ENCODE results near the gene RABAC1. TPM values are rescaled to one million over a fixed set of nuclear protein-coding genes. Genes with fewer than 3 reads are reported as not detected.

RABAC1 gene
- total and polyA plus RNA-seq, 2 donors from 2014 or later, result 146 to 333 TPM

DNA sequence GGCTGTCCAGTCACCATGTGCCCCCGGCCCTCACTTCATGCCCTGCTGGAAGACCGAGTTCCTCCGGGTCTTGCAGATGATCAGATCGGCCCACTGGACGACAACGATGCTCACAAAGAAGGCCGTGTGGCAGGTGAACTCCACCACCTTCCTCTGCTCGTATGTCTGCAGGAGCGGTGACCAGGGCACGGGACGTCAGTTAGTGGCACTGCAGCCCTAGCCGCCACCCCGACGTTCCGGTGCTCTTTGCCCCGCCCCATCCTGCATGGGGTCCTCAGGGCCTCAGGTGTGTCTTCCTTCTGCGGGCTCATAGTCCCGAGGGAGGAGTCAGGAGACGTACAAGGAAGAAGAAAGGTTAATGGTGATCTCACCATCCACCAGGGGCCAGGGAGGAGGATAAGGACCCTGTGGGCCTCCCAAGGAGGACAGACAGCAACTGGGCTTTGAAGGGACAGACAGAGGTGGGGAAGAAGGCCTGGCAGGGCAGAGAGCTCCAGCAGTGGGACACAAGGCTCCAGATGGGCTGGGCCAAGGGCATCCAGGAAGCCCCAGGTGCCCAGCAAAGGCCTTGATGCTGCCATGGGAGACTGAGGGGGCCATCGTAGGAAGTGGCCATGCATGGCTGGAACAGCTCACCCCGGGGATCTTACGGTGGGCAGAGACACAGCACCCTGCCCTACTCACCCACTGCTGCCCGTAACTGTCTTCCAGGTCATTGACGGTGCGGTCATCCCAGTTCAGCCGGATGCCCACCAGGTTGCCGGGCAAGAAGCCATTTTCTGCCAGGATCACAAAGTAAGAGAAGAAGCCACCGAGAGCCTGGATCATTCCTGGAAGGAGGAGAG lies 9.9 kb upstream of the RABAC1 start:
- Histone ChIP-seq H3K9ac (ENCODE audit: low read length in 3 of 3) (no peak overlapping the region), H3K4me3 (ENCODE audit: low read length in 3 of 3) (no peak overlapping the region), H3K36me3 (ENCODE audit: control insufficient read depth in 2 of 3, insufficient read depth in 3 of 3, low read length in 3 of 3) (no peaks in the 10 kb centered on the region), H3K9me3 (ENCODE audit: control insufficient read depth in 2 of 3, insufficient read depth in 1 of 3, low read length in 3 of 3) (no peaks in the 10 kb centered on the region), H3K27me3 (ENCODE audit: control insufficient read depth, insufficient read depth, low read length) (no peaks in the 10 kb centered on the region), H3K4me1 (ENCODE audit: control insufficient read depth in 2 of 3, insufficient read depth in 2 of 3, low read depth in 1 of 3, low read length in 3 of 3) (no peaks in the 10 kb centered on the region), H3K27ac (ENCODE audit: low read depth in 2 of 2, low read length in 2 of 2) (no peak overlapping the region)
- FAIRE-seq, result no peak
- TF ChIP-seq, protein P1, sequence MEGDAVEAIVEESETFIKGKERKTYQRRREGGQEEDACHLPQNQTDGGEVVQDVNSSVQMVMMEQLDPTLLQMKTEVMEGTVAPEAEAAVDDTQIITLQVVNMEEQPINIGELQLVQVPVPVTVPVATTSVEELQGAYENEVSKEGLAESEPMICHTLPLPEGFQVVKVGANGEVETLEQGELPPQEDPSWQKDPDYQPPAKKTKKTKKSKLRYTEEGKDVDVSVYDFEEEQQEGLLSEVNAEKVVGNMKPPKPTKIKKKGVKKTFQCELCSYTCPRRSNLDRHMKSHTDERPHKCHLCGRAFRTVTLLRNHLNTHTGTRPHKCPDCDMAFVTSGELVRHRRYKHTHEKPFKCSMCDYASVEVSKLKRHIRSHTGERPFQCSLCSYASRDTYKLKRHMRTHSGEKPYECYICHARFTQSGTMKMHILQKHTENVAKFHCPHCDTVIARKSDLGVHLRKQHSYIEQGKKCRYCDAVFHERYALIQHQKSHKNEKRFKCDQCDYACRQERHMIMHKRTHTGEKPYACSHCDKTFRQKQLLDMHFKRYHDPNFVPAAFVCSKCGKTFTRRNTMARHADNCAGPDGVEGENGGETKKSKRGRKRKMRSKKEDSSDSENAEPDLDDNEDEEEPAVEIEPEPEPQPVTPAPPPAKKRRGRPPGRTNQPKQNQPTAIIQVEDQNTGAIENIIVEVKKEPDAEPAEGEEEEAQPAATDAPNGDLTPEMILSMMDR (IDR thresholded peaks at IDR 0.05; ENCODE audit: borderline replicate concordance, extremely low read depth, insufficient read depth), result no peak
- DNase-seq, result no peak
- intact Hi-C loops (cut with DNase I), result no loop called here

DNA sequence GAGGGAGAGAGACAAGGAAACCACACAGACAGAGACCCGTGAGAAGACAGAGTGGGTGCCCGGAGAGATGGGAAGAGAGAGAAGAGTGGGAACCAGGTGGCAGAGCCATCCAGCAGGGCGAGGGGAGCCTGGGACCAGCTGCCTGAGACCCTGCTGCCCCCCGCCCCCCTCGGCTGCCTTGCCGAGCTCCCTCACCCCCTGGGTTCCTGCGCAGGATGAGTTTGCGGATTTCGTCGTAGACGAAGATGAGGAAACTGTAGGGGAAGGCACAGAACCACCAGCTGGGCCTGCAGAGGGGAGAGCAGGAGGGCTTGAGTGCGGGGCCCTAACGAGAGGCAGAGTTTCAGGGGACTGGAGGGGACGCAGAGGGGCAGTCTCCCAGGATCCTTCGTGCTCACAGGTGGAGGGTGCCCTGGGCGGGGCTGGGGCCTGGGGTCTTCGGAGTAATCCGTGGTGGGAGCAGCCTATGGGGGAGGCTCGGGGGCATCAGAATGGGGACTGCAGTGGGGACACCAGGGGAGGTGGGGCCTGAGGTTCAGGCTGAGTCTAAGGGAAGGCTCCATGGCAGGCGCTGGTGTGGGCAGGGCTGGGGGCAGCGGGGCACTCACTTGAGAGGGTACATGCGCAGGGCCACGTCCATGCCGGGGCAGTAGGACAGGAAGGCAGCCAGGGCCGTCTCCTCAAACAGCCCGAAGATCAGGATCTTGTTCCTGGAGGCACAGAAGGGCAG lies 8.1 kb upstream of the RABAC1 start:
- Histone ChIP-seq H3K9ac (ENCODE audit: low read length in 3 of 3) (no peak overlapping the region), H3K27ac (ENCODE audit: low read depth in 2 of 2, low read length in 2 of 2) (no peak overlapping the region), H3K9me3 (ENCODE audit: control insufficient read depth in 2 of 3, insufficient read depth in 1 of 3, low read length in 3 of 3) (no peaks in the 10 kb centered on the region), H3K4me1 (ENCODE audit: control insufficient read depth in 2 of 3, insufficient read depth in 2 of 3, low read depth in 1 of 3, low read length in 3 of 3) (no peaks in the 10 kb centered on the region), H3K27me3 (ENCODE audit: control insufficient read depth, insufficient read depth, low read length) (no peaks in the 10 kb centered on the region), H3K36me3 (ENCODE audit: control insufficient read depth in 2 of 3, insufficient read depth in 3 of 3, low read length in 3 of 3) (no peaks in the 10 kb centered on the region), H3K4me3 (ENCODE audit: low read length in 3 of 3) (no peak overlapping the region)
- intact Hi-C loops (cut with DNase I), result no loop called here
- no peak for DNase-seq
- TF ChIP-seq, protein P1 (IDR thresholded peaks at IDR 0.05; ENCODE audit: borderline replicate concordance, extremely low read depth, insufficient read depth), result no peak
- FAIRE-seq, result no peak

DNA sequence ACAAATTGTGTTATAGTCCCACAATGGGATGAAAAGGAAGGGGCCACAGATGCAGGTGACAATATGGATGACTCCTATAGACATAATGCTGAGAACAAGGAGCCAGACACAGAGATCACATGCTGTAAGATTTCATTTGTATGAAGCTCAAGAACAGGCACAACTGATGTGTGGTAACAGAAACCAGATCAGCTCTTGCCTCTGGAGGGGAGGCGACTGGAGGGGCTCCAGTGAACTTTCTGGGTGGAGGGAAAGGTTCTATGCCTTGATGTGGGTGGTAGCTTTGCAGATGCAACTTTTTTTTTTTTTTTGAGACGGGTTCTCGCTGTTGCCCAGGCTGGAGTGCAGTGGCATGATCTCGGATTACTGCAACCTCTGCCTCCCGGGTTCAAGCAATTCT lies 6.0 kb upstream of the RABAC1 start:
- intact Hi-C loops (cut with DNase I), result no loop called here
- Histone ChIP-seq H3K4me1 (ENCODE audit: control insufficient read depth in 2 of 3, insufficient read depth in 2 of 3, low read depth in 1 of 3, low read length in 3 of 3) (no peaks in the 10 kb centered on the region), H3K4me3 (ENCODE audit: low read length in 3 of 3) (no peak overlapping the region), H3K27me3 (ENCODE audit: control insufficient read depth, insufficient read depth, low read length) (no peaks in the 10 kb centered on the region), H3K36me3 (ENCODE audit: control insufficient read depth in 2 of 3, insufficient read depth in 3 of 3, low read length in 3 of 3) (no peaks in the 10 kb centered on the region), H3K9me3 (ENCODE audit: control insufficient read depth in 2 of 3, insufficient read depth in 1 of 3, low read length in 3 of 3) (no peaks in the 10 kb centered on the region), H3K27ac (ENCODE audit: low read depth in 2 of 2, low read length in 2 of 2) (no peak overlapping the region), H3K9ac (ENCODE audit: low read length in 3 of 3) (no peak overlapping the region)
- DNase-seq, result no peak
- no peak for FAIRE-seq
- TF ChIP-seq, protein P1 (IDR thresholded peaks at IDR 0.05; ENCODE audit: borderline replicate concordance, extremely low read depth, insufficient read depth), result no peak

Data from kidney (tissue), 14 donors.